ENCODE data around the gene ALKAL2. TPM values are rescaled to one million over a fixed set of nuclear protein-coding genes. Genes with fewer than 3 reads are reported as not detected.

ALKAL2 gene
- polyA plus RNA-seq, 1 experiment = not detected

DNA sequence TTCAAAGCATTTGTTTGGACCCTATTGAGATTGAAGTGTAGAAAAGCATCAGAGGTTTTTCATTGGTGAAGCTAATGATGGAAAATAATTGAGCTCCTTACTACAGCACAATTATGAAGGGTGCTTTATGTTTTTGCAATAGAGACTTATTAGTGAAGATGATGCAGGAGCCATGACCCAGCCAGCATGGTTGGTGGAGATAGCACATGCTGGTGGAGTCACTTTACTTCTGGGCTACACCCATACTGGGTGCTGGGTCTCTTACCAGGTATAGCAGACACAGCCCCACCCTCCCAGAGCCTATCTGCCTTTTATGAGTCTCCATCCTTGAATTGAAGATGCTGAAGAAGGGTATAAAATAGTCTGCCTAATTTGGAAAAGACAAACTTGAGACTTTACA, 19.6 kb downstream of the ALKAL2 start:
- no peak overlapping the region for H3K4me3 ChIP-seq (ENCODE audit: low read depth, low read length)
- ChIA-PET POLR2A (no interaction called here), CTCF (interaction anchor here (1.4 kb wide), 1 partner anchor 21 kb away, joined by 4 read pairs; no protein-coding TSS in a partner anchor)
- TF ChIP-seq CTCF (IDR thresholded peaks at IDR 0.05; ENCODE audit: low read depth, low read length) = no peak
- DNase-seq (ENCODE audit: low read depth, low spot score) = no peak
- H3K27ac ChIP-seq (ENCODE audit: low read depth, low read length) = no peak overlapping the region
- H3K9me3 ChIP-seq (ENCODE audit: control insufficient read depth, insufficient read depth, low read length) = peaks cover 3% of the 10 kb centered on the region; the same call in 1 of the 2 replicates
- no peaks in the 10 kb centered on the region for H3K27me3 ChIP-seq (ENCODE audit: control insufficient read depth, insufficient read depth, low read length)

GRCh38 chr2:264493-265468, 23.1 kb downstream of the ALKAL2 start, which contains the start of gene ACP1:
Gene ACP1 (plus strand): TSS chr2:264947. CDS start chr2:264965, 18 bp downstream.
- Histone ChIP-seq H3K4me3 (ENCODE audit: low read depth, low read length) (peak within 1 kb of the TSS; percentile 97), H3K27ac (ENCODE audit: low read depth, low read length) (peak within 1 kb of the TSS; percentile 73), H3K9me3 (ENCODE audit: control insufficient read depth, insufficient read depth, low read length) (peaks cover 5% of the 10 kb centered on the region; the same call in 1 of the 2 replicates), H3K27me3 (ENCODE audit: control insufficient read depth, insufficient read depth, low read length) (no peaks in the 10 kb centered on the region)
- POLR2A ChIA-PET = no interaction called here
- TF ChIP-seq CTCF (IDR thresholded peaks at IDR 0.05; ENCODE audit: low read depth, low read length) = no peak; the same call in 1 of the 2 replicates
- DNase-seq (ENCODE audit: low read depth, low spot score) = peak; percentile 86
- CTCF ChIA-PET = interaction anchor here (1.0 to 2.1 kb wide), 2 partner anchors 10 to 25 kb away, joined by 4 to 5 read pairs; no protein-coding TSS in a partner anchor

GRCh38 chr2:263774-264492, 24.0 kb downstream of the ALKAL2 start, which contains the start of gene SH3YL1:
Gene SH3YL1 (minus strand): TSS chr2:264032. CDS start chr2:263984, 48 bp downstream.
- Histone ChIP-seq H3K4me3 (ENCODE audit: low read depth, low read length) (peak within 1 kb of the TSS; percentile 97), H3K27me3 (ENCODE audit: control insufficient read depth, insufficient read depth, low read length) (no peaks in the 10 kb centered on the region), H3K27ac (ENCODE audit: low read depth, low read length) (peak within 1 kb of the TSS; percentile 73), H3K9me3 (ENCODE audit: control insufficient read depth, insufficient read depth, low read length) (peaks cover 5% of the 10 kb centered on the region)
- DNase-seq (ENCODE audit: low read depth, low spot score) = no peak
- no peak for TF ChIP-seq CTCF (IDR thresholded peaks at IDR 0.05; ENCODE audit: low read depth, low read length)
- ChIA-PET CTCF (interaction anchor here (1.0 kb wide), 1 partner anchor 17 kb away, joined by 6 read pairs; no protein-coding TSS in a partner anchor), POLR2A (no interaction called here)

- POLR2A ChIA-PET = no interaction called here
- H3K27ac ChIP-seq (ENCODE audit: low read depth, low read length) = no peak overlapping the region
- no peak for TF ChIP-seq CTCF (IDR thresholded peaks at IDR 0.05; ENCODE audit: low read depth, low read length)
- H3K27me3 ChIP-seq (ENCODE audit: control insufficient read depth, insufficient read depth, low read length) = no peaks in the 10 kb centered on the region
- CTCF ChIA-PET = interaction anchor here (1.0 to 6.5 kb wide), 2 partner anchors 16 to 17 kb away, joined by 6 to 62 read pairs; no protein-coding TSS in a partner anchor
- DNase-seq (ENCODE audit: low read depth, low spot score) = no peak
- peak overlapping the region; percentile 97 for H3K4me3 ChIP-seq (ENCODE audit: low read depth, low read length)
- peaks cover 5% of the 10 kb centered on the region for H3K9me3 ChIP-seq (ENCODE audit: control insufficient read depth, insufficient read depth, low read length)
These were observed 24.7 kb downstream of the ALKAL2 start for GRCh38 chr2:263022-263738.

All from AG04450 (cell line).